Smooth muscle cell (in vitro differentiated cells): ENCODE measurements around the gene RGS18. TPM values are rescaled to one million over a fixed set of nuclear protein-coding genes. Genes with fewer than 3 reads are reported as not detected.

Experiments
- DNase-seq: peaks from one replicate; lab custom pipeline; 2025; ENCODE audit not compliant: unreplicated experiment; lab: John Stamatoyannopoulos, UW
- H2AFZ ChIP-seq: fragments of 200-600 bp; sonication (generic); 2 replicates; pipeline ENCODE4 v1.6.0; 2016; ENCODE audit warnings: antibody characterized with exemption, low read depth, mild to moderate bottlenecking
- H3F3A ChIP-seq: fragments of 200-600 bp; sonication (generic); 2 replicates; pipeline ENCODE4 v1.6.0; 2017; ENCODE audit warnings: antibody characterized with exemption, low read depth
- H3K27ac ChIP-seq: fragments of 200-600 bp; sonication (generic); 2 replicates; pipeline ENCODE4 v1.5.1; 2016; ENCODE audit warnings: low read depth, mild to moderate bottlenecking
- H3K27me3 ChIP-seq: fragments of 200-600 bp; sonication (generic); 2 replicates; pipeline ENCODE4 v1.6.1; 2016; ENCODE audit warnings: low read depth, mild to moderate bottlenecking
- H3K36me3 ChIP-seq: fragments of 200-600 bp; sonication (generic); 2 replicates; pipeline ENCODE4 v1.5.1; 2016; ENCODE audit warnings: low read depth
- H3K4me1 ChIP-seq: fragments of 200-600 bp; sonication (generic); 2 replicates; pipeline ENCODE4 v1.5.1; 2016; ENCODE audit warnings: low read depth
- H3K4me2 ChIP-seq: fragments of 200-600 bp; sonication (generic); 2 replicates; pipeline ENCODE4 v1.6.0; 2016; ENCODE audit warnings: mild to moderate bottlenecking
- H3K4me3 ChIP-seq: fragments of 200-600 bp; sonication (generic); 2 replicates; pipeline ENCODE4 v1.5.1; 2016; ENCODE audit warnings: mild to moderate bottlenecking
- H3K79me2 ChIP-seq: fragments of 200-600 bp; sonication (generic); 2 replicates; pipeline ENCODE4 v1.6.0; 2016; ENCODE audit warnings: low read depth, mild to moderate bottlenecking
- H3K9ac ChIP-seq: fragments of 200-600 bp; sonication (generic); 2 replicates; pipeline ENCODE4 v1.6.0; 2016; ENCODE audit warnings: low read depth
- H3K9me3 ChIP-seq: fragments of 200-600 bp; sonication (generic); replicated peaks from 2 replicates; pipeline ENCODE4 v1.5.1; 2016; ENCODE audit warnings: low read depth
- H4K20me1 ChIP-seq: fragments of 200-600 bp; sonication (generic); 2 replicates; pipeline ENCODE4 v1.6.0; 2016; ENCODE audit warnings: low read depth
- WGBS: methylation state at CpG from one replicate; pipeline ENCODE4 v1.1.7; 2016; ENCODE audit warnings: low lambda C conversion rate; 5-methylcytosine and 5-hydroxymethylcytosine counted together
- polyA plus RNA-seq: library from polyadenylated mRNA; unstranded; fragments of >200 nt; fragmentation: Nextera tagmentation; extraction: Ambion mirVana; gene quantifications from 2 replicates; pipeline ENCODE4 v1.2.1, GENCODE V29; 2016
- total RNA-seq: library from RNA; depleted of rRNA; stranded (reverse); fragments of >200 nt; gene quantifications from 2 replicates; pipeline ENCODE4 v1.2.3, GENCODE V29; 2014
- TF ChIP-seq, protein P1 (sequence below): fragments of 200-600 bp; sonication (generic); IDR thresholded peaks from 2 replicates; pipeline ENCODE4 v1.5.1; 2017; ENCODE audit warnings: borderline replicate concordance, mild to moderate bottlenecking, antibody characterized with exemption; ENCODE audit not compliant: insufficient read depth, poor library complexity, severe bottlenecking

The RGS18 gene
- total and polyA plus RNA-seq, 2 experiments from 2014 or later = not detected

GRCh38 chr1:192186197-192186596 lies 27.9 kb downstream of the RGS18 start:
- H3K36me3 ChIP-seq = no peaks in the 10 kb centered on the region
- H3K4me3 ChIP-seq = no peak overlapping the region
- no peaks in the 10 kb centered on the region for H3F3A ChIP-seq
- H3K9ac ChIP-seq = no peak overlapping the region
- no peaks in the 10 kb centered on the region for H3K27me3 ChIP-seq
- H3K27ac ChIP-seq = no peak overlapping the region
- no peaks in the 10 kb centered on the region for H4K20me1 ChIP-seq
- H3K4me2 ChIP-seq = no peak overlapping the region
- H3K9me3 ChIP-seq = no peaks in the 10 kb centered on the region
- H3K79me2 ChIP-seq = no peaks in the 10 kb centered on the region
- no peak for DNase-seq
- TF ChIP-seq, protein P1, sequence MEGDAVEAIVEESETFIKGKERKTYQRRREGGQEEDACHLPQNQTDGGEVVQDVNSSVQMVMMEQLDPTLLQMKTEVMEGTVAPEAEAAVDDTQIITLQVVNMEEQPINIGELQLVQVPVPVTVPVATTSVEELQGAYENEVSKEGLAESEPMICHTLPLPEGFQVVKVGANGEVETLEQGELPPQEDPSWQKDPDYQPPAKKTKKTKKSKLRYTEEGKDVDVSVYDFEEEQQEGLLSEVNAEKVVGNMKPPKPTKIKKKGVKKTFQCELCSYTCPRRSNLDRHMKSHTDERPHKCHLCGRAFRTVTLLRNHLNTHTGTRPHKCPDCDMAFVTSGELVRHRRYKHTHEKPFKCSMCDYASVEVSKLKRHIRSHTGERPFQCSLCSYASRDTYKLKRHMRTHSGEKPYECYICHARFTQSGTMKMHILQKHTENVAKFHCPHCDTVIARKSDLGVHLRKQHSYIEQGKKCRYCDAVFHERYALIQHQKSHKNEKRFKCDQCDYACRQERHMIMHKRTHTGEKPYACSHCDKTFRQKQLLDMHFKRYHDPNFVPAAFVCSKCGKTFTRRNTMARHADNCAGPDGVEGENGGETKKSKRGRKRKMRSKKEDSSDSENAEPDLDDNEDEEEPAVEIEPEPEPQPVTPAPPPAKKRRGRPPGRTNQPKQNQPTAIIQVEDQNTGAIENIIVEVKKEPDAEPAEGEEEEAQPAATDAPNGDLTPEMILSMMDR = no peak
- no peak overlapping the region for H2AFZ ChIP-seq
- WGBS = 82% methylated on average over 4 of the region's 4 CpGs
- H3K4me1 ChIP-seq = no peaks in the 10 kb centered on the region

DNA sequence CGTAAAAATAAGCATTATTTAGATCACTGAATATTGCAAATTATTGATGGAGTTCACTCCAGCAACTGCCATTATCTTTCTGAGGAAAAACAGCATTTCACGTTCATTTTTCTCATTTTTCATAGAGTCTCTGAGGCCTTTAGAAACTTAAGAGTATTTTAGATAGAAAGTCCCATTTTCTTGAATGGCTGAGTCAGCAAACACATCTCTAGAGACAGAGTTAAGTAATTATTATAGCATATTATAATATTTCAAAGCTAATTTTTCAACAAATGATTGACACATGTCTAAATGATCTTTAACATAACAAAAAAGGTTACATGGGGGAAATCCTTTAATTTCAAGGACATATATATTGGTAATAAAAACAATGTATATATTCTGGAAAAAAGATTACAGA lies 31.8 kb downstream of the RGS18 start:
- H3K4me1 ChIP-seq = no peaks in the 10 kb centered on the region
- no peak overlapping the region for H3K27ac ChIP-seq
- H3K4me2 ChIP-seq = no peak overlapping the region
- H3K36me3 ChIP-seq = no peaks in the 10 kb centered on the region
- DNase-seq = no peak
- H3K9me3 ChIP-seq = no peaks in the 10 kb centered on the region
- no peaks in the 10 kb centered on the region for H3K79me2 ChIP-seq
- H3K4me3 ChIP-seq = no peak overlapping the region
- H3K27me3 ChIP-seq = no peaks in the 10 kb centered on the region
- H3F3A ChIP-seq = no peaks in the 10 kb centered on the region
- no peak overlapping the region for H2AFZ ChIP-seq
- TF ChIP-seq, protein P1 = no peak
- H3K9ac ChIP-seq = no peak overlapping the region
- no peaks in the 10 kb centered on the region for H4K20me1 ChIP-seq
- WGBS = 72% methylated on average over 2 of the region's 2 CpGs

GRCh38 chr1:192201303-192201702 lies 43.0 kb downstream of the RGS18 start:
- H3K27ac ChIP-seq = no peak overlapping the region
- 95% methylated on average over 5 of the region's 5 CpGs for WGBS

GRCh38 chr1:192224396-192224795 lies 66.1 kb downstream of the RGS18 start:
- no peaks in the 10 kb centered on the region for H3K9me3 ChIP-seq
- H3K36me3 ChIP-seq = no peaks in the 10 kb centered on the region
- H3K27ac ChIP-seq = no peak overlapping the region
- no peak overlapping the region for H3K9ac ChIP-seq
- H3K79me2 ChIP-seq = no peaks in the 10 kb centered on the region
- H3K4me1 ChIP-seq = no peaks in the 10 kb centered on the region
- no peaks in the 10 kb centered on the region for H4K20me1 ChIP-seq
- no peak overlapping the region for H3K4me2 ChIP-seq
- DNase-seq = no peak
- no peaks in the 10 kb centered on the region for H3K27me3 ChIP-seq
- TF ChIP-seq, protein P1 = no peak
- H3K4me3 ChIP-seq = no peak overlapping the region
- H3F3A ChIP-seq = no peaks in the 10 kb centered on the region
- no peak overlapping the region for H2AFZ ChIP-seq

More at GRCh38 chr1:192201303-192201702, 43.0 kb downstream of the RGS18 start:
- Histone ChIP-seq H3K4me3 (no peak overlapping the region), H3K79me2 (no peaks in the 10 kb centered on the region), H3K4me2 (no peak overlapping the region), H2AFZ (no peak overlapping the region), H3F3A (no peaks in the 10 kb centered on the region), H4K20me1 (no peaks in the 10 kb centered on the region), H3K27me3 (no peaks in the 10 kb centered on the region), H3K36me3 (no peaks in the 10 kb centered on the region), H3K4me1 (no peaks in the 10 kb centered on the region), H3K9me3 (no peaks in the 10 kb centered on the region), H3K9ac (no peak overlapping the region)
- DNase-seq = no peak
- TF ChIP-seq, protein P1 = no peak
